Choroid plexus epithelial cell (primary cell): ENCODE results near the gene PCNT.
A peak's percentile ranks its signal among the peaks of the same experiment; 100 is the strongest.

Experiments used
- DNase-seq: peaks from one replicate; pipeline ENCODE4 v3.0.0-alpha.2; 2010; ENCODE audit warnings: low read depth
- H3K4me3 ChIP-seq: 2 replicates; pipeline ENCODE4 v1.5.1; 2011; ENCODE audit warnings: low read depth, mild to moderate bottlenecking, control low read depth, low read length, moderate library complexity
- TF ChIP-seq, protein P1 (sequence below): conservative IDR thresholded peaks from 2 replicates; pipeline ENCODE4 v1.5.1; 2011; ENCODE audit warnings: low read depth, mild to moderate bottlenecking, control low read depth, inconsistent platforms, low read length, moderate library complexity

Gene PCNT

GRCh38 chr21:46474382-46474781 lies 150.4 kb downstream of the PCNT start:
- no peak overlapping the region for H3K4me3 ChIP-seq
- TF ChIP-seq, protein P1, sequence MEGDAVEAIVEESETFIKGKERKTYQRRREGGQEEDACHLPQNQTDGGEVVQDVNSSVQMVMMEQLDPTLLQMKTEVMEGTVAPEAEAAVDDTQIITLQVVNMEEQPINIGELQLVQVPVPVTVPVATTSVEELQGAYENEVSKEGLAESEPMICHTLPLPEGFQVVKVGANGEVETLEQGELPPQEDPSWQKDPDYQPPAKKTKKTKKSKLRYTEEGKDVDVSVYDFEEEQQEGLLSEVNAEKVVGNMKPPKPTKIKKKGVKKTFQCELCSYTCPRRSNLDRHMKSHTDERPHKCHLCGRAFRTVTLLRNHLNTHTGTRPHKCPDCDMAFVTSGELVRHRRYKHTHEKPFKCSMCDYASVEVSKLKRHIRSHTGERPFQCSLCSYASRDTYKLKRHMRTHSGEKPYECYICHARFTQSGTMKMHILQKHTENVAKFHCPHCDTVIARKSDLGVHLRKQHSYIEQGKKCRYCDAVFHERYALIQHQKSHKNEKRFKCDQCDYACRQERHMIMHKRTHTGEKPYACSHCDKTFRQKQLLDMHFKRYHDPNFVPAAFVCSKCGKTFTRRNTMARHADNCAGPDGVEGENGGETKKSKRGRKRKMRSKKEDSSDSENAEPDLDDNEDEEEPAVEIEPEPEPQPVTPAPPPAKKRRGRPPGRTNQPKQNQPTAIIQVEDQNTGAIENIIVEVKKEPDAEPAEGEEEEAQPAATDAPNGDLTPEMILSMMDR: no peak
- DNase-seq: no peak

GRCh38 chr21:46475296-46475695 lies 151.3 kb downstream of the PCNT start:
- DNase-seq: no peak
- TF ChIP-seq, protein P1: no peak
- H3K4me3 ChIP-seq: no peak overlapping the region

DNA sequence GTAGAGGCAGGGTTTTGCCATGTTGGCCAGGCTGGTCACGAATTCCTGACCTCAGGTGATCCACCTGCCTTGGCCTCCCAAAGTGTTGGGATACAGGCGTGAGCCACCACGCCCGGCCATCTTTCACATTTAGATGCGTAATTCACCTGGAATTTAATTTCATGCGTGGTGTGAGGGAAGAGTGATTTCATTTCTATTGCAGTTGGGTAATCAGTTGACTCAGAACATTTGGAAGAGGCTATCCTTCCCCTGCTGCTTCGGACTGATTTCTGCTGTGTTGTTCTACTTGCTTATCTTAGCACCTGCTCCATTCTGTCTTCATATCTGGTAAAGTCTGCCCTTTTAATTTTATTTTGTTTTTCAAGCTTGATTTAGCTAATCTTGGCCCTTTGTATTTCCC lies 153.8 kb downstream of the PCNT start:
- DNase-seq: peak; percentile 61
- TF ChIP-seq, protein P1: no peak

DNA sequence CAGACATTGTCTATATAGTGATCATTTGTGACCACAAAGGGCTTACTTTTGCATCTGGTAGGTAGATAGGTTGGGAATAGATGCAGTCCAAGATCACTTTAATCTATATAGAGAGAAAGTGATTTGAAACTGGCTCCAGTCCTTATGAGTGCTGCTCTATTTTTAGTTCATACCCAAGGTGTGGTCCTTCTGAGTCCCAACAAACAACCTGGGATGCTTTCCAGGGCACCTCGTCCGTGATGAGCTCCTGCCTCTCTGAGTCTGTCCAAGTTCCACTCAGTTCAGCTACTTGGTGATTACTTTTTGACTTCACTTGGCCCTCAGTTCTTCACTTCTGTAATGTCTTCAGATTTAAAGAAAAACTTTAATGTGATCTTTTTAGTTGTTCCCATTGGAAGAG lies 155.0 kb downstream of the PCNT start:
- DNase-seq: no peak
- no peak overlapping the region for H3K4me3 ChIP-seq
- TF ChIP-seq, protein P1: no peak

More for the DNA sequence above, 153.8 kb downstream of the PCNT start:
- H3K4me3 ChIP-seq: no peak overlapping the region

DNA sequence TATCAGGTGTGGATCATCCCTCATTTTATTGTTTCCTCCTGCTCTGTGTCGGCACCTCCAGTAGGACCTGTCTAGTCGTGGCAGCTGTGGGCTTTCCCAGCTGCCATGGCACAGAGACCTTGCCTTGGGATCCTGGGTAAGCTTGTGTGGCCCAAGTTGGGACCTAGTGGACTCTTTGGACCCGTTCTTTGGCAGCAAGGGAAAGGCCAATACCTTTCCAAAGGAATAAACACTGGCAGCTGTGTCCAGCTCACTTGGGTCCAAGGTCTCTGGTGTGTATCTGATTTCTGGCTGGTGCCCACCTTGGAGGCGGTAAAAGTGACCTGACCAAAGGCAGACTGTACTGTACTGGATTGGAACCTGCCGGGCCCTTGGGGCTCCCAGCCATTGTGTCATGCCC lies 156.5 kb downstream of the PCNT start:
- H3K4me3 ChIP-seq: no peak overlapping the region
- TF ChIP-seq, protein P1: no peak

DNA sequence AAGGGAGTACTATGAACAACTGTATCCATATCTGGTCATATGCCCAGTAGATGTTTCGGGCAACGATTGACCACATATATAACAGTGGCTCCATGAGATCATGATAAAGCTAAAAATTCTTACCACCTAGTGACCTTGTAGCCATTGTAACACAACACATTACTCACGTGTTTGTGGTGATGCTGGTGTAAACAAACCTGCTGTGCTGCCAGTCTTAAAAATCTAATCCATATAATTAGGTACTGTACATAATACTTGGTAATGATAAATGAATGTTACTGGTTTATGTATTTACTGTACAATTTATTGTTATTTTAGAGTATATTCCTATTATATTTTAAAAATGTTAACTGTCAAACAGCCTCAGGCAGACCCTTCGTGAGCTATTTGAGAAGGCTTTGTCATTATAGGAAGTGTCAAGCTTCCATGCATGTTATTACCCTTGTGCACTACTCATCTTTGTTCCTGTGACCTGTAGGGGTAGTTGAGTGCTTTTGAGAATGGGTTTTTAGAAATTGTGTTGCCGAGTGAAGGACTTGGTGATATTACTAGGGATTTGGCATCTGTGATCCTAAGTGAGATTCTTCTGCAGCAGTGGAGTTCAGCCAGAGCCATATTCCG lies 158.4 kb downstream of the PCNT start:
- H3K4me3 ChIP-seq: no peak overlapping the region
- TF ChIP-seq, protein P1: no peak

More for the DNA sequence above, 156.5 kb downstream of the PCNT start:
- no peak for DNase-seq

GRCh38 chr21:46482846-46483231 lies 158.9 kb downstream of the PCNT start:
- TF ChIP-seq, protein P1: no peak
- DNase-seq: no peak
- H3K4me3 ChIP-seq: no peak overlapping the region

More for the DNA sequence above, 158.4 kb downstream of the PCNT start:
- DNase-seq: no peak
